IMR-90 (cell line): ENCODE results near the gene GRAMD4. TPM values are rescaled to one million over a fixed set of nuclear protein-coding genes. Genes with fewer than 3 reads are reported as not detected.

ENCODE experiments used
- ATAC-seq: fragments of 200-7000 bp; cut with Tn5 transposase; 2 replicates; pipeline ENCODE4 v1.9.1; 2020; ENCODE audit warnings: low read depth, mild to moderate bottlenecking, moderate library complexity
- BruUV-seq: library from RNA; stranded (reverse); fragments of 400-500 nt; replicated peaks from 2 replicates; lab custom pipeline; 2021; lab: Mats Ljungman, UMichigan
- CTCF ChIA-PET: fragments of 300-600 bp; formaldehyde crosslinking; extraction: SDS; loops from one replicate; lab custom pipeline; 2021; ENCODE audit warnings: antibody characterized with exemption; lab: Yijun Ruan, JAX
- POLR2A ChIA-PET: fragments of 300-600 bp; sonication (Branson Sonifier 250); formaldehyde crosslinking; loops from one replicate; lab custom pipeline; 2022; ENCODE audit warnings: antibody characterized with exemption; ENCODE audit not compliant: unreplicated experiment; lab: Charles Lee
- DNase-seq: peaks from one replicate; pipeline ENCODE4 v3.0.0; 2013
- H2AFZ ChIP-seq: replicated peaks from 2 replicates; pipeline ENCODE3; 2013; ENCODE audit warnings: low read length, mild to moderate bottlenecking; ENCODE audit not compliant: poor library complexity
- H2AK5ac ChIP-seq: 2 replicates; pipeline ENCODE4 v1.6.1; 2013; ENCODE audit warnings: low read depth, low read length, inconsistent platforms
- H2AK9ac ChIP-seq: replicated peaks from 2 replicates; pipeline ENCODE3; 2013; ENCODE audit warnings: mild to moderate bottlenecking, low read depth, low read length, moderate library complexity; ENCODE audit not compliant: poor library complexity
- H2BK120ac ChIP-seq: 2 replicates; pipeline ENCODE4 v1.6.1; 2013; ENCODE audit warnings: low read depth, low read length, inconsistent platforms
- H2BK15ac ChIP-seq: 3 replicates; pipeline ENCODE4 v1.6.1; 2013; ENCODE audit warnings: low read depth, low read length, inconsistent platforms
- H2BK20ac ChIP-seq: 2 replicates; pipeline ENCODE4 v1.6.1; 2013; ENCODE audit warnings: low read depth, mild to moderate bottlenecking, inconsistent platforms, low read length, moderate library complexity
- H2BK5ac ChIP-seq: 2 replicates; pipeline ENCODE4 v1.6.1; 2013; ENCODE audit warnings: mild to moderate bottlenecking, low read depth, low read length, inconsistent platforms; ENCODE audit not compliant: poor library complexity, severe bottlenecking
- H3K14ac ChIP-seq: replicated peaks from 2 replicates; pipeline ENCODE4 v1.6.1; 2013; ENCODE audit warnings: low read depth, low read length, inconsistent platforms
- H3K18ac ChIP-seq: 2 replicates; pipeline ENCODE4 v1.6.1; 2013; ENCODE audit warnings: low read depth, low read length, control low read depth
- H3K23ac ChIP-seq: 2 replicates; pipeline ENCODE4 v1.6.1; 2013; ENCODE audit warnings: low read depth, low read length, inconsistent platforms
- H3K27ac ChIP-seq: 2 replicates; pipeline ENCODE4 v1.5.1; 2013; ENCODE audit warnings: mild to moderate bottlenecking, control low read depth, low read length; ENCODE audit not compliant: insufficient read depth
- H3K27me3 ChIP-seq: 2 replicates; pipeline ENCODE4 v1.6.1; 2013; ENCODE audit warnings: low read length; ENCODE audit not compliant: control insufficient read depth, insufficient read depth
- H3K36me3 ChIP-seq: 2 replicates; pipeline ENCODE4 v1.6.1; 2013; ENCODE audit warnings: low read length, mixed read lengths; ENCODE audit not compliant: control insufficient read depth, insufficient read depth
- H3K4ac ChIP-seq: 2 replicates; pipeline ENCODE4 v1.6.1; 2013; ENCODE audit warnings: low read depth, low read length, inconsistent platforms
- H3K4me1 ChIP-seq: 2 replicates; pipeline ENCODE4 v1.6.1; 2013; ENCODE audit warnings: low read length, mixed read lengths; ENCODE audit not compliant: control insufficient read depth, insufficient read depth
- H3K4me2 ChIP-seq: 2 replicates; pipeline ENCODE4 v1.6.1; 2013; ENCODE audit warnings: low read depth, mild to moderate bottlenecking, control low read depth, low read length, moderate library complexity
- H3K4me3 ChIP-seq: 2 replicates; pipeline ENCODE4 v1.5.1; 2013; ENCODE audit warnings: low read depth, mild to moderate bottlenecking, control low read depth, low read length, moderate library complexity; ENCODE audit not compliant: insufficient read depth
- H3K56ac ChIP-seq: 2 replicates; pipeline ENCODE4 v1.6.1; 2013; ENCODE audit warnings: low read length, inconsistent platforms; ENCODE audit not compliant: insufficient read depth; ENCODE audit errors: extremely low read depth
- H3K79me1 ChIP-seq, 2 experiments: 2 replicates each; pipeline ENCODE4 v1.6.1; 2013; ENCODE audit warnings: low read length in 2 of 2, inconsistent platforms in 1 of 2, low read depth in 1 of 2
- H3K9ac ChIP-seq: 2 replicates; pipeline ENCODE4 v1.6.1; 2013; ENCODE audit warnings: low read depth, low read length, control low read depth
- H3K9me1 ChIP-seq: 2 replicates; pipeline ENCODE4 v1.6.1; 2013; ENCODE audit warnings: low read length, inconsistent platforms; ENCODE audit not compliant: insufficient read depth
- H3K9me3 ChIP-seq: 2 replicates; pipeline ENCODE4 v1.6.1; 2013; ENCODE audit warnings: low read length; ENCODE audit not compliant: control insufficient read depth, insufficient read depth
- H4K20me1 ChIP-seq: 2 replicates; pipeline ENCODE4 v1.6.1; 2013; ENCODE audit warnings: low read length, inconsistent platforms; ENCODE audit not compliant: insufficient read depth
- H4K5ac ChIP-seq: 2 replicates; pipeline ENCODE4 v1.6.1; 2013; ENCODE audit warnings: mild to moderate bottlenecking, low read depth, low read length, control low read depth
- H4K8ac ChIP-seq, 2 experiments: 2 replicates each; pipeline ENCODE4 v1.6.1; 2013; ENCODE audit warnings: low read depth in 2 of 2, low read length in 2 of 2, control low read depth in 1 of 2, inconsistent platforms in 1 of 2
- H4K91ac ChIP-seq: 2 replicates; pipeline ENCODE4 v1.6.1; 2013; ENCODE audit warnings: low read depth, low read length, inconsistent platforms; ENCODE audit not compliant: insufficient read depth
- MAFK ChIP-seq: IDR thresholded peaks from 2 replicates; pipeline ENCODE4 v1.6.1; 2012; ENCODE audit warnings: low read depth, low read length, improper control_type of control experiment
- POLR2A ChIP-seq: IDR thresholded peaks from 2 replicates; pipeline ENCODE4 v1.6.1; 2012; ENCODE audit warnings: mild to moderate bottlenecking, low read depth, low read length
- SMC3 ChIP-seq: fragments of 150-350 bp; IDR thresholded peaks from 2 replicates; pipeline ENCODE4 v1.6.1; 2016; ENCODE audit warnings: low read depth, mild to moderate bottlenecking, antibody characterized with exemption, low read length, moderate library complexity
- WGBS, 2 experiments: methylation state at CpG; one replicate each; pipeline versions ENCODE4 v1.1.5 to v1.1.7; 2013; ENCODE audit warnings: missing lambda C conversion rate in 2 of 2; ENCODE audit not compliant: insufficient read length in 1 of 2; ENCODE audit errors: extremely low coverage in 2 of 2; 5-methylcytosine and 5-hydroxymethylcytosine counted together
- dilution Hi-C: fragments of 300-500 bp; cut with HindIII; formaldehyde crosslinking; loops from one replicate; pipeline ENCODE4 v1.14.3; 2018; ENCODE audit warnings: low sequenced_read_pairs; ENCODE audit not compliant: unreplicated experiment
- in situ Hi-C: fragments of 300-500 bp; cut with MboI; formaldehyde crosslinking; loops from 3 replicates; pipeline ENCODE4 v1.14.3; 2019; ENCODE audit warnings: low sequenced_read_pairs, inconsistent platforms, mixed read lengths
- intact Hi-C: fragments of 100-400 bp; cut with micrococcal nuclease; formaldehyde crosslinking; loops from 2 replicates; pipeline ENCODE4 v1.10.0; 2022
- polyA plus RNA-seq, 3 experiments: library from polyadenylated mRNA; depleted of rRNA; stranded (reverse); fragments of >200 nt; gene quantifications; 2 replicates each; pipeline ENCODE4 v1.2.3, GENCODE V29; 2012; ENCODE audit warnings: low replicate concordance in 1 of 3
- total RNA-seq: library from RNA; depleted of rRNA; stranded (reverse); fragments of >200 nt; gene quantifications from 2 replicates; pipeline ENCODE4 v1.2.3, GENCODE V29; 2012; rRNA removed
- TF ChIP-seq, protein P1 (sequence below): fragments of 150-350 bp; IDR thresholded peaks from 2 replicates; pipeline ENCODE4 v1.6.1; 2017; ENCODE audit warnings: mild to moderate bottlenecking, antibody characterized with exemption, low read length, low read depth

GRAMD4 gene
- total and polyA plus RNA-seq, 2 of the 4 experiments (the other 2 are of a cell fraction), result 2.7 to 5.8 TPM

DNA sequence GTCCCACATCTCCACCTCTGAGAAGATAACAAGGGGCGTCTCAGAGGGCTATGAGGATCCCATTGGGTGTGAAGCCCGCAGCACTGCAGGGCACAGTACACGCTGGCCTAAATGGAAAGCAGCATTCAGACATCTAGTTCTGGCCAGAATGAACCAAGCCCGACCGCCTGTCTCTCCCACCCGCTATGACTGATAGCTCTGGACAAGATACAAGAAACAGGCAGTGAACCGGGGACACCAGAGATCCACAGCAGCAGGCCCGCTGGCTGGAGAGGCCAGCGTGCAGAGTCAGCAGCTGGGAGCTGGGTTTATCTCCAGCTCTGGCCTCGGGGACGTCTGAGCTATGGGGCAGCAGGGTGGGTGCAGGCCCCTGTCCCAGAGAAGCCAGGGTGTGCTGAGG lies 108.3 kb downstream of the GRAMD4 start:
- Histone ChIP-seq H3K79me1 (peaks cover 23 to 81% of the 10 kb centered on the region in 2 experiments), H3K4me1 (peaks cover 14% of the 10 kb centered on the region), H2BK20ac (no peak overlapping the region), H2AK9ac (no peak overlapping the region), H3K4ac (no peak overlapping the region), H3K27me3 (no peaks in the 10 kb centered on the region), H3K36me3 (peaks cover 34% of the 10 kb centered on the region), H3K9me3 (no peaks in the 10 kb centered on the region), H3K27ac (no peak overlapping the region), H3K18ac (no peak overlapping the region), H4K5ac (no peak overlapping the region), H3K9me1 (peaks cover 6% of the 10 kb centered on the region), H2BK15ac (no peak overlapping the region), H3K14ac (no peak overlapping the region), H3K56ac (no peak overlapping the region), H2BK120ac (no peak overlapping the region), H3K9ac (no peak overlapping the region), H2AFZ (no peak overlapping the region), H3K4me2 (no peak overlapping the region), H2BK5ac (no peak overlapping the region), H4K91ac (no peak overlapping the region), H4K20me1 (peaks cover 79% of the 10 kb centered on the region), H2AK5ac (no peak overlapping the region), H3K4me3 (no peak overlapping the region), H3K23ac (no peak overlapping the region), H4K8ac (no peak overlapping the region)
- intact Hi-C loops, result no loop called here
- TF ChIP-seq MAFK (no peak), POLR2A (no peak), SMC3 (no peak)
- TF ChIP-seq, protein P1, sequence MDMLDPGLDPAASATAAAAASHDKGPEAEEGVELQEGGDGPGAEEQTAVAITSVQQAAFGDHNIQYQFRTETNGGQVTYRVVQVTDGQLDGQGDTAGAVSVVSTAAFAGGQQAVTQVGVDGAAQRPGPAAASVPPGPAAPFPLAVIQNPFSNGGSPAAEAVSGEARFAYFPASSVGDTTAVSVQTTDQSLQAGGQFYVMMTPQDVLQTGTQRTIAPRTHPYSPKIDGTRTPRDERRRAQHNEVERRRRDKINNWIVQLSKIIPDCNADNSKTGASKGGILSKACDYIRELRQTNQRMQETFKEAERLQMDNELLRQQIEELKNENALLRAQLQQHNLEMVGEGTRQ, result no peak
- no TSS peak for BruUV-seq
- in situ Hi-C loops, result no loop called here
- dilution Hi-C loops, result no loop called here
- DNase-seq (no peak), ATAC-seq (no peak)
- ChIA-PET POLR2A (no interaction called here), CTCF (no interaction called here)
- WGBS, 2 experiments, result 92% methylated on average over 2 of the region's 11 CpGs; no CpG with 5 or more reads in 1 of the 2 experiments

Other genes with a start within 250 kb of the GRAMD4 start
- gene CELSR1, start 82.8 kb upstream of the GRAMD4 start, total RNA-seq, result 0.36 and 0.56 TPM in 2 replicates
- 0.82 and 1.4 TPM in 2 replicates for gene CELSR1, start 82.8 kb upstream of the GRAMD4 start, polyA plus RNA-seq (2012; rRNA removed)
- 38.7 and 44.4 TPM in 2 replicates for gene CERK, start 117.9 kb downstream of the GRAMD4 start, total RNA-seq
- 22.8 and 25.3 TPM in 2 replicates for gene CERK, start 117.9 kb downstream of the GRAMD4 start, polyA plus RNA-seq (2012; rRNA removed)
- 9.0 and 9.4 TPM in 2 replicates for gene TBC1D22A, start 142.3 kb downstream of the GRAMD4 start, total RNA-seq
- 16.7 and 17.3 TPM in 2 replicates for gene TBC1D22A, start 142.3 kb downstream of the GRAMD4 start, polyA plus RNA-seq (2012; rRNA removed)